Neural cell (in vitro differentiated cells): ENCODE data around the gene GPR152. TPM values are rescaled to one million over a fixed set of nuclear protein-coding genes. Genes with fewer than 3 reads are reported as not detected.

Experiments used
- H2AFZ ChIP-seq: fragments of 200-600, 300-800 bp; sonication (generic), shearing (Covaris generic); 2 replicates; pipeline ENCODE4 v1.6.0; 2014; ENCODE audit warnings: low read depth, mild to moderate bottlenecking, antibody characterized with exemption, low read length, moderate library complexity
- H3F3A ChIP-seq: fragments of 200-600 bp; shearing (Covaris generic); 2 replicates; pipeline ENCODE4 v1.6.1; 2016; ENCODE audit warnings: mild to moderate bottlenecking, moderate library complexity, mixed read lengths, antibody characterized with exemption, low read length; ENCODE audit not compliant: insufficient read depth, poor library complexity, severe bottlenecking
- H3K27ac ChIP-seq: fragments of 200-600, 300-800 bp; sonication (generic), shearing (Covaris generic); 2 replicates; pipeline ENCODE4 v1.5.1; 2014; ENCODE audit warnings: mild to moderate bottlenecking, low read length, moderate library complexity
- H3K27me3 ChIP-seq: fragments of 300-800, 200-600 bp; sonication (generic), shearing (Covaris generic); 2 replicates; pipeline ENCODE4 v1.6.0; 2014; ENCODE audit warnings: mild to moderate bottlenecking, low read depth, low read length, moderate library complexity; ENCODE audit not compliant: insufficient read depth
- H3K36me3 ChIP-seq: fragments of 300-800, 200-600 bp; sonication (generic), shearing (Covaris generic); 2 replicates; pipeline ENCODE4 v1.5.1; 2014; ENCODE audit warnings: mild to moderate bottlenecking, antibody characterized with exemption, low read length, moderate library complexity; ENCODE audit not compliant: insufficient read depth
- H3K4me2 ChIP-seq: fragments of 300-800, 200-600 bp; sonication (generic), shearing (Covaris generic); 2 replicates; pipeline ENCODE4 v1.6.0; 2014; ENCODE audit warnings: mild to moderate bottlenecking, low read length
- H3K4me3 ChIP-seq: fragments of 300-800, 200-600 bp; sonication (generic), shearing (Covaris generic); 2 replicates; pipeline ENCODE4 v1.5.1; 2014; ENCODE audit warnings: mild to moderate bottlenecking, low read length, moderate library complexity
- H3K79me2 ChIP-seq: fragments of 200-600 bp; shearing (Covaris generic); replicated peaks from 2 replicates; pipeline ENCODE4 v1.6.0; 2014; ENCODE audit warnings: mild to moderate bottlenecking, low read length, moderate library complexity; ENCODE audit not compliant: insufficient read depth
- H3K9ac ChIP-seq: fragments of 300-800, 200-600 bp; sonication (generic), shearing (Covaris generic); 2 replicates; pipeline ENCODE4 v1.6.1; 2016; ENCODE audit warnings: mild to moderate bottlenecking, low read length, mixed read lengths
- H3K9me2 ChIP-seq: fragments of 200-600 bp; shearing (Covaris generic); 2 replicates; pipeline ENCODE4 v1.6.1; 2016; ENCODE audit warnings: mild to moderate bottlenecking, low read length, mixed read lengths; ENCODE audit not compliant: insufficient read depth
- H3K9me3 ChIP-seq: fragments of 200-600, 300-800 bp; sonication (generic), shearing (Covaris generic); 2 replicates; pipeline ENCODE4 v1.6.1; 2016; ENCODE audit warnings: mild to moderate bottlenecking, mixed run types, low read length, moderate library complexity, mixed read lengths
- H4K20me1 ChIP-seq: fragments of 200-600 bp; shearing (Covaris generic); 2 replicates; pipeline ENCODE4 v1.6.1; 2016; ENCODE audit warnings: mild to moderate bottlenecking, mixed run types; ENCODE audit not compliant: insufficient read depth
- CTCF ChIP-seq: fragments of 450-650 bp; IDR thresholded peaks from 2 replicates; pipeline ENCODE4 v1.5.1; 2014; ENCODE audit warnings: antibody characterized with exemption, mild to moderate bottlenecking, moderate library complexity; ENCODE audit not compliant: poor library complexity, severe bottlenecking
- EP300 ChIP-seq: fragments of 450-650 bp; conservative IDR thresholded peaks from 2 replicates; pipeline ENCODE4 v1.6.1; 2014; ENCODE audit warnings: antibody characterized with exemption, mild to moderate bottlenecking, moderate library complexity; ENCODE audit not compliant: poor library complexity, severe bottlenecking
- EZH2 ChIP-seq: fragments of 200-600, 300-800 bp; shearing (Covaris generic), sonication (generic); IDR thresholded peaks from 2 replicates; pipeline ENCODE4 v1.6.1; 2014; ENCODE audit warnings: antibody characterized with exemption, low read length, borderline replicate concordance, mild to moderate bottlenecking; ENCODE audit not compliant: insufficient read depth, poor library complexity, severe bottlenecking
- MXI1 ChIP-seq: fragments of 450-650 bp; conservative IDR thresholded peaks from 2 replicates; pipeline ENCODE4 v1.6.1; 2014; ENCODE audit warnings: antibody characterized with exemption, mild to moderate bottlenecking; ENCODE audit not compliant: poor library complexity, severe bottlenecking
- POLR2AphosphoS5 ChIP-seq: IDR thresholded peaks from 2 replicates; pipeline ENCODE4 v1.6.1; 2012
- RAD21 ChIP-seq: fragments of 450-650 bp; conservative IDR thresholded peaks from 2 replicates; pipeline ENCODE4 v1.6.1; 2014; ENCODE audit warnings: antibody characterized with exemption, mild to moderate bottlenecking, moderate library complexity
- REST ChIP-seq: IDR thresholded peaks from 2 replicates; pipeline ENCODE4 v1.6.1; 2012; ENCODE audit warnings: borderline replicate concordance
- SMC3 ChIP-seq: fragments of 450-650 bp; conservative IDR thresholded peaks from 2 replicates; pipeline ENCODE4 v1.6.1; 2014; ENCODE audit warnings: antibody characterized with exemption, mild to moderate bottlenecking, moderate library complexity; ENCODE audit not compliant: poor library complexity
- TAF1 ChIP-seq: IDR thresholded peaks from 2 replicates; pipeline ENCODE4 v1.6.1; 2012; ENCODE audit warnings: low read depth
- polyA plus RNA-seq: library from polyadenylated mRNA; depleted of rRNA; stranded (reverse); fragments of >200 nt; gene quantifications from 2 replicates; pipeline ENCODE4 v1.2.3, GENCODE V29; 2014

The GPR152 gene
- polyA plus RNA-seq, 1 donor from 2014 or later = not detected

- H3K4me2 ChIP-seq = peak overlapping the region; percentile 48
- no peaks in the 10 kb centered on the region for H3K36me3 ChIP-seq
- H3K9me2 ChIP-seq = no peaks in the 10 kb centered on the region
- no peaks in the 10 kb centered on the region for H3F3A ChIP-seq
- H3K9me3 ChIP-seq = no peaks in the 10 kb centered on the region
- peak overlapping the region; percentile 48 for H2AFZ ChIP-seq
- no peaks in the 10 kb centered on the region for H4K20me1 ChIP-seq
- TF ChIP-seq CTCF (peak; percentile 4), EZH2 (no peak), SMC3 (peak; percentile 11)
- peak overlapping the region; percentile 67 for H3K9ac ChIP-seq
- H3K27me3 ChIP-seq = no peaks in the 10 kb centered on the region
- peak overlapping the region; percentile 95 for H3K4me3 ChIP-seq
- peak overlapping the region; percentile 68 for H3K27ac ChIP-seq
- H3K79me2 ChIP-seq = no peaks in the 10 kb centered on the region
Observed at GRCh38 chr11:67469508-67469811, 16.9 kb upstream of the GPR152 start.

GRCh38 chr11:67468759-67469507, 16.4 kb upstream of the GPR152 start, which contains the start of gene TMEM134:
TSS of gene TMEM134 (minus strand) at chr11:67469251. CDS start at chr11:67469192, 59 bp downstream.
- Histone ChIP-seq H3K36me3 (no peaks in the 10 kb centered on the region), H4K20me1 (no peaks in the 10 kb centered on the region), H3K79me2 (no peaks in the 10 kb centered on the region), H3F3A (no peaks in the 10 kb centered on the region), H2AFZ (peak within 1 kb of the TSS; percentile 80), H3K4me3 (peak within 1 kb of the TSS; percentile 95), H3K9me2 (no peaks in the 10 kb centered on the region), H3K9me3 (no peaks in the 10 kb centered on the region), H3K27ac (peak within 1 kb of the TSS; percentile 68), H3K9ac (peak within 1 kb of the TSS; percentile 86), H3K4me2 (peak within 1 kb of the TSS; percentile 94), H3K27me3 (no peaks in the 10 kb centered on the region)
- TF ChIP-seq MXI1 (peak; percentile 79), TAF1 (no peak), EP300 (peak; percentile 25), RAD21 (peak; percentile 66), REST (no peak), POLR2AphosphoS5 (peak; percentile 82), CTCF (peak; percentile 72), EZH2 (no peak), SMC3 (peak; percentile 77)
